NCI-H774 (cell line): ENCODE data around the gene CCRL2.
"Not testable (repeated sequence)": the region's sequence is repeated elsewhere in the genome, so short reads cannot be mapped to it uniquely, and the experiment has no call there.

ENCODE experiments used
- DNase-seq: peaks from one replicate; lab custom pipeline; 2025; lab: John Stamatoyannopoulos, UW

CCRL2 gene

GRCh38 chr3:46380471-46381221, 26.4 kb upstream of the CCRL2 start:
- DNase-seq, result no peak

- DNase-seq, result no peak
Observed at GRCh38 chr3:46381625-46382024, 25.4 kb upstream of the CCRL2 start.

- DNase-seq, result no peak
Observed at GRCh38 chr3:46383211-46383950, 23.7 kb upstream of the CCRL2 start.

GRCh38 chr3:46383951-46384330, 23.1 kb upstream of the CCRL2 start:
- DNase-seq, result no peak

- DNase-seq, result no peak
Observed at GRCh38 chr3:46386205-46386604, 20.9 kb upstream of the CCRL2 start.

GRCh38 chr3:46388847-46389246, 18.2 kb upstream of the CCRL2 start:
- DNase-seq, result not testable (repeated sequence)

GRCh38 chr3:46389306-46389705, 17.8 kb upstream of the CCRL2 start:
- no peak for DNase-seq

GRCh38 chr3:46391526-46391925, 15.5 kb upstream of the CCRL2 start:
- DNase-seq, result not testable (repeated sequence)

GRCh38 chr3:46393011-46393410, 14.0 kb upstream of the CCRL2 start:
- no peak for DNase-seq

GRCh38 chr3:46393554-46394434, 13.3 kb upstream of the CCRL2 start:
- DNase-seq, result no peak

GRCh38 chr3:46395210-46395661, 11.8 kb upstream of the CCRL2 start:
- no peak for DNase-seq

- DNase-seq, result no peak
Observed at GRCh38 chr3:46395766-46396530, 11.1 kb upstream of the CCRL2 start.

- no peak for DNase-seq
Observed at GRCh38 chr3:46397111-46397510, 9.9 kb upstream of the CCRL2 start.

- no peak for DNase-seq
Observed at GRCh38 chr3:46398186-46398955, 8.7 kb upstream of the CCRL2 start.

GRCh38 chr3:46399098-46399497, 8.0 kb upstream of the CCRL2 start:
- no peak for DNase-seq

- no peak for DNase-seq
Observed at GRCh38 chr3:46399557-46399956, 7.5 kb upstream of the CCRL2 start.

GRCh38 chr3:46400000-46400734, 6.9 kb upstream of the CCRL2 start:
- DNase-seq, result no peak

- DNase-seq, result no peak
Observed at GRCh38 chr3:46400846-46401245, 6.2 kb upstream of the CCRL2 start.

- no peak for DNase-seq
Observed at GRCh38 chr3:46401579-46401978, 5.5 kb upstream of the CCRL2 start.

- not testable (repeated sequence) for DNase-seq
Observed at GRCh38 chr3:46402902-46403301, 4.2 kb upstream of the CCRL2 start.
